ENCODE data around the gene SEC24D. TPM values are rescaled to one million over a fixed set of nuclear protein-coding genes. Genes with fewer than 3 reads are reported as not detected.

Gene SEC24D
- total and polyA plus RNA-seq, 9 of the 15 experiments (the other 6 are each of a cell fraction or from before 2014, with no cell fraction given), result 7.1 to 22.5 (median 11.3) TPM

DNA sequence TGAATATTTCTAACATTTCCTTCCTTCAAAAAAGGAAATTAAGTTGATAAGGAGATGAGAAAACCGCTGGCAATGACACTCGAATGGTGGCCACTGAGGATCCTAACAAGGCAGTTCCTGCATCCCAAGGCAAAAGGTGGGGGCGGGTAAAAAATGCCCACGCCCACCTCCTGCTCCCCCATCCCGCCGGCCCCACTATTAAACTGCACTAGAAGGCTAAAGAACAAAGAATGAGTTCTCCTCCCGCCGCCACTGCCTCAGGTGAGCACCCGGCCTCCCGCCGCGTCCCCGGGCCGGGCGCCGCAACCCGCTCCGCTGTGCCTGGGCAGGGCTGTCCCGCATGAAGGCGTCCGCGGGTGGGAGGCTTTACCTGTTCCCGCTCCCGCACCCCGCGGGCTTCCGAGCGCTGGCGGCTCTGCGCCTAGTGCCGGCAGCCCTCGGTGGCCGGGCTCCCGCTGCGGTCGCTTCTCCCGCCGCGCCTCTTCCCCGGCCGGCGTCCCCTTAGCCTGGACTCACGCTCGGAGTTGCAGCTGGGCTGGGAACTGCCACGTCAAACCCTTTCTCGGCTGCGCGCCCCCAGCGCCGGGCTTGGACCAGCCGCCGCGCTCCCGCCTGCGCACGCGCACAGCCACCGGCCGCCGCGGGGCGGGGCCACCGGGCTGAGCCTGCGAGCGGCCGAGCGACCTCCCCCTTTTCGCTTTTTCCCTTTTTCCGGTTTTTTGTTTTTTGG is at the start of gene SEC24D (continued):
- TF ChIP-seq NFRKB (IDR thresholded peaks at IDR 0.05; ENCODE audit: low read depth), result no peak
- TF ChIP-seq JUN (IDR thresholded peaks at IDR 0.05; ENCODE audit: borderline replicate concordance, low read depth, low read length), result no peak
- no peak for TF ChIP-seq JUN (CRISPR knock-in tag; IDR thresholded peaks at IDR 0.05; ENCODE audit: borderline replicate concordance)
- TF ChIP-seq MTA2 (IDR thresholded peaks at IDR 0.05; ENCODE audit: low read depth), result no peak
- no peak for TF ChIP-seq SIRT6 (IDR thresholded peaks at IDR 0.05; ENCODE audit: low read depth, low read length)
- TF ChIP-seq, protein P1, sequence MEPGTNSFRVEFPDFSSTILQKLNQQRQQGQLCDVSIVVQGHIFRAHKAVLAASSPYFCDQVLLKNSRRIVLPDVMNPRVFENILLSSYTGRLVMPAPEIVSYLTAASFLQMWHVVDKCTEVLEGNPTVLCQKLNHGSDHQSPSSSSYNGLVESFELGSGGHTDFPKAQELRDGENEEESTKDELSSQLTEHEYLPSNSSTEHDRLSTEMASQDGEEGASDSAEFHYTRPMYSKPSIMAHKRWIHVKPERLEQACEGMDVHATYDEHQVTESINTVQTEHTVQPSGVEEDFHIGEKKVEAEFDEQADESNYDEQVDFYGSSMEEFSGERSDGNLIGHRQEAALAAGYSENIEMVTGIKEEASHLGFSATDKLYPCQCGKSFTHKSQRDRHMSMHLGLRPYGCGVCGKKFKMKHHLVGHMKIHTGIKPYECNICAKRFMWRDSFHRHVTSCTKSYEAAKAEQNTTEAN (CRISPR knock-in tag; IDR thresholded peaks at IDR 0.05), result no peak
- TF ChIP-seq FOSL1 (tag; conservative IDR thresholded peaks at IDR 0.05), result no peak
- TF ChIP-seq PHTF2 (CRISPR knock-in tag; IDR thresholded peaks at IDR 0.05), result no peak
- TF ChIP-seq ZNF174 (CRISPR knock-in tag; IDR thresholded peaks at IDR 0.05), result no peak
- TF ChIP-seq RAD21 (CRISPR knock-in tag; conservative IDR thresholded peaks at IDR 0.05 in 1 of 2, IDR thresholded peaks at IDR 0.05 in 1 of 2), result no peak
- TF ChIP-seq MECOM (CRISPR knock-in tag; IDR thresholded peaks at IDR 0.05), result no peak
- no peak for TF ChIP-seq SIN3B (IDR thresholded peaks at IDR 0.05; ENCODE audit: low read depth)
- TF ChIP-seq SMAD1 (IDR thresholded peaks at IDR 0.05; ENCODE audit: low read depth, low read length, partially characterized antibody), result peak; percentile 39
- no peak for TF ChIP-seq OTX1 (CRISPR knock-in tag; IDR thresholded peaks at IDR 0.05)
- TF ChIP-seq GATAD2B (IDR thresholded peaks at IDR 0.05; ENCODE audit: borderline replicate concordance), result no peak
- no peak for TF ChIP-seq CHCHD3 (CRISPR knock-in tag; IDR thresholded peaks at IDR 0.05)
- TF ChIP-seq HDAC3 (IDR thresholded peaks at IDR 0.05; ENCODE audit: borderline replicate concordance, partially characterized antibody), result no peak
- no peak for TF ChIP-seq ZNF707 (CRISPR knock-in tag; conservative IDR thresholded peaks at IDR 0.05)
- peak in 1 of 2 experiments; percentile 37; a peak in 1 of 4 replicates for TF ChIP-seq TEAD1 (CRISPR knock-in tag; IDR thresholded peaks at IDR 0.05)
- no peak for TF ChIP-seq BRF1 (IDR thresholded peaks at IDR 0.05; ENCODE audit: borderline replicate concordance, extremely low read depth, insufficient read length)
- TF ChIP-seq TRIM24 (IDR thresholded peaks at IDR 0.05), result no peak
- no peak for TF ChIP-seq PTRF (tag; IDR thresholded peaks at IDR 0.05)
- TF ChIP-seq TBP (optimal IDR thresholded peaks at IDR 0.05; ENCODE audit: low read depth, low read length), result peak; percentile 61
- no peak for TF ChIP-seq ESRRB (CRISPR knock-in tag; IDR thresholded peaks at IDR 0.05; ENCODE audit: borderline replicate concordance)
- TF ChIP-seq, protein P2, sequence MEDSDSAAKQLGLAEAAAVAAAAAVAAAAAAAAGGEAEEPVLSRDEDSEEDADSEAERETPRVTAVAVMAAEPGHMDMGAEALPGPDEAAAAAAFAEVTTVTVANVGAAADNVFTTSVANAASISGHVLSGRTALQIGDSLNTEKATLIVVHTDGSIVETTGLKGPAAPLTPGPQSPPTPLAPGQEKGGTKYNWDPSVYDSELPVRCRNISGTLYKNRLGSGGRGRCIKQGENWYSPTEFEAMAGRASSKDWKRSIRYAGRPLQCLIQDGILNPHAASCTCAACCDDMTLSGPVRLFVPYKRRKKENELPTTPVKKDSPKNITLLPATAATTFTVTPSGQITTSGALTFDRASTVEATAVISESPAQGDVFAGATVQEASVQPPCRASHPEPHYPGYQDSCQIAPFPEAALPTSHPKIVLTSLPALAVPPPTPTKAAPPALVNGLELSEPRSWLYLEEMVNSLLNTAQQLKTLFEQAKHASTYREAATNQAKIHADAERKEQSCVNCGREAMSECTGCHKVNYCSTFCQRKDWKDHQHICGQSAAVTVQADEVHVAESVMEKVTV (CRISPR knock-in tag; IDR thresholded peaks at IDR 0.05), result no peak
